ENCODE measurements around the gene EIF2AK3.
"Not testable (repeated sequence)": the region's sequence is repeated elsewhere in the genome, so short reads cannot be mapped to it uniquely, and the experiment has no call there.

The EIF2AK3 gene

DNA sequence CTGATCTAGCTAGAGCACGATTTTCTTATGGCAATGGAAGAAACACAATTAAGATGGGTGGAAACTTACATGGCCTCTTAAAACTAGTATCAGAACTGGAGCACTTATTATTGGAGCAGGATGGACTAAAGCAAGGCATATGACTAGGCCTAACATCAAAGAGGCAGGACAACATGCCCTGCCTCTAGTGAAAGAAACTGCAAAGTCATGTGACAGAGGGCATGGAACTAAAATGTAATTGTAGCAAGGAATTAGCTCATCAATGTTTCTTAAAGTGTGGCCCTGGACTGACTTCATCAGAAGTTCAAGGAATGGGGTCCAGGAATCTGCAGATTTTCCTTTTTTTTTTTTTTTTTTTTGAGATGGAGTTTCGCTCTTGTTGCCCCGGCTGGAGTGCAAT, 5.3 kb upstream of the EIF2AK3 start:
- DNase-seq = no peak

DNA sequence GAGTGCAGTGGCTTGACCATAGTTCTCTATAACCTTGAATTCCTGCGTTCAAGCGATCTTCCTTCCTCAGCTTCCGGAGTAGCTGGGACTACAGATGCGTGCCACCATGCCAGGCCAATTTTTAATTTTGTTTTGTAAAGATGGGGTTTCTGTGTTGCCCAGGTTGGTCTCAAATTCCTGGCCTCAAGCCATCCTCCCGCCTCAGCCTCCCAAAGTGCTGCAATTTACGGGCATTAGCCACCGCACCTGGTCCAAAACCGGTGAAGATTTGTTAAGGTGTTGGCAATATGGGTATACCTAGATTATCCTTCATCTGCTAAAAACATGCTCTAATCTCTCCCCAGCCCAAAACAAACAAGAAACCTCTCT, 1.3 kb upstream of the EIF2AK3 start:
- no peak for DNase-seq

DNA sequence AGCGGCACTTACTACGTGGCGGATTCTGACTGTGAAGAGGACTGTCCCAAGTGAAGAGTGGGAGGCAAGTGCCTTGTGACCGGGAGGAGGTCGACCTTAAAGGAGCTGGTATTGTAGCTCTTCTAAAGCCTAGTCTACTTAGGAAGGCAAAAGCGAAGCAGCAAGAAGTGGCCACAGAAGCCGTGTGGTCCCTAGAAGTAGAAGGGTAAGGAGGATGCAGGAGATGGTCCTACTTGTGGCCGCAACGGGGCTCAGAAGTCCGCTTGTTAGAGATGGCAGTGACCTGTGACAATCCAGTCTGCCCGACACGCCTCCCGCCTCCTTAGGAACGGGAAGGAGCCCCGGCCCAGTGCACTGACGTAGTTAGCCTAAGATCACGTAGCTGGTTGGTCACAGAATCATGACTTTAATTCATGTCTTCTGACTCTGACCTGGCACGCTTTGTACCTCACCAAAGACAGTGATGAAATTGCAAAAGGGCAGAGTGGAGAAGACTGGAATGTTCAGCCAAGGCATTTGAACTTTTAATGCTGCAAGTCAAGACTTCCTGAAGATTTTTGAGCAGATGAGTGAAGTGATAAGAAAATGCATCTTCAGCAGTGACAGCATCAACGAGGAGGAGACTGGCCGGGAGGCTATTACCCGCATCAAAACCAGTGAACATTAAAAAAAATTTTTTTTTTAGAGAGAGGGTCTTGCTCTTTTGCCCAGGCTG, 749 bp upstream of the EIF2AK3 start:
- DNase-seq = peak; percentile 87

DNA sequence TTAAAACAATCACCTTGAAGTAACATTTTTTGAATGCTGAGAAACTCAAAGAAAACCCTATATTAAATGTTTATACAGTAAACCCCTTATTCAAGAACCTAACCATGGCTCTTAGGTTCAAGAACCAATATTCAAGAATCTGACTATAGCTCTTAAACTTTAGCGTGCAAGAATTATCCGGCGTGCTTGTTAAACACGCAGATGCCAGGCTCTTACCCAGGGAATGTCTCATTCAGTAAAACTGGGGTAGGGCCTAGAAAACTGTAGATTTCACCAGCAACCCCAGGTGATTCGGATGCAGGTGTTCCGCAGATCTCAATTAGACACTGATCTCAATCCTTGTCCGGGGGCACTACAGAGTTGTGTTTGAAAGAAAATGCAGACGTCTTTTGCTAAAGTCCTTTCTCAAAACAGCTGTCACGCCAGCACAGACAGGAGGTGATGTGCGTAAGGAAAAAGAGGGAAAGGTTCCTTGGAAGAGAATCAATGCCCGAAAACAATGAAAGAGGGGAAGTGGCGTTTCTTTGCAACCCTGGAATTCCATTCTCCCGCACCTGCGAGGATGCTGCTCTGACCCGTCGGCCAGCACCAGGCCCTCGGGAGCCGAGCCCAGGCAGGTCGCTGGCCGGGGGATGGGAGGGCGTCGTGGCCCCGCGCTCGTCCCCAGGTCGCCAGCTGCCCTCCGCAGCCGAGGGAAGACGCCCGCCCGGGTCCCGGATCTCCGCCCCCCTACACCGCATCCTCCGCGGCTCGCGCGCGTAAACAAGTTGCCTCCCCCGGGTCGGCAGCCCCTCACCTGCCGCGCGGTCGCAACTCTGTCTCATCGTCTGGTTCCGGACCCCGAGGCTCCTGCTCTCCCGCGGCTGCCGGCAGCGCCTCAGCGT, 851 bp downstream of the EIF2AK3 start:
- DNase-seq = peak; percentile 68

DNA sequence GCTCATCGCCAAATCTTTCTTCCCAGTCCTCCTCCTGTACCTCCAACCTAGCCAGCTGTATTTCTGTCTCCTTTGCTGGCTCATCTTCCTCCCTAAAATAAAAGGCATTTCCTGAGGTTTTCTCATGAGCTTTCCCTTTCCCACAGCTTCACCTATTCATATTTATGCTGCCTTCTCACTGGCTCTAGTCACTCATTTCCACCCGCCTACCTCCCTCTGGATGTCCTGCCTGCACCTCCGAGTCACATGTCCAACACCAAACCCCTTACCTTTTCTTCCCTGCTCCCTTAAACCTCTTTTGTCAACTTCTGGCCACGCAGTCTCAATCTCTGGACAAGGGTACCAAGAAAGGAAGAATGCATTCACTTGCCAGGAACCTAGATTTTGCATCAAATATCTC, 2.8 kb downstream of the EIF2AK3 start:
- DNase-seq = no peak

DNA sequence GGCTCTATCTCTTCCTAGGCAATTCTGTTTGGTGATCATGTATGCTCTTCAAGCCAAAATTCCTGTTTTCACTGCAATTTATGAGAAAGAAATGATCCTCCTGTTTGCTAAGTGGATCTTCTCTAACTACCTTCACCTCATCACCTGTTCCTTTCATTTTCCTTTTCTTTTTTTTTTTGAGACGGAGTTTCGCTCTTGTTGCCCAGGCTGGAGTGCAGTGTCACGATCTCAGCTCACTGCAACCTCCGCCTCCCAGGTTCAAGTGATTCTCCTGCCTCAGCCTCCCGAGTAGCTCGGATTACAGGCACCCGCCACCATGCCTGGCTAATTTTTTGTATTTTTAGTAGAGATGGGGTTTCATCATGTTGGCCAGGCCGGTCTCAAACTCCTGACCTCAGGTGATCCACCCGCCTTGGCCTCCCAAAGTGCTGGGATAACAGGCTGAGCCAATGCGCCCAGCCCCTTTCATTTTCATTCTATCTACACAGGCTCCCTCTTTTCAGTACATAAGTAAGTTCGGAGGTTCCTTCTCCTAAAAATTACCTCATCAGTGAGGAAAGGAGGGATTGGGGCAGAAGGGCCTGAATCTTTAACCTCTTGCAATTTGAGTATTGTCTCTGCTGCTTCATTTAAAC, 3.3 kb downstream of the EIF2AK3 start:
- DNase-seq = not testable (repeated sequence)

DNA sequence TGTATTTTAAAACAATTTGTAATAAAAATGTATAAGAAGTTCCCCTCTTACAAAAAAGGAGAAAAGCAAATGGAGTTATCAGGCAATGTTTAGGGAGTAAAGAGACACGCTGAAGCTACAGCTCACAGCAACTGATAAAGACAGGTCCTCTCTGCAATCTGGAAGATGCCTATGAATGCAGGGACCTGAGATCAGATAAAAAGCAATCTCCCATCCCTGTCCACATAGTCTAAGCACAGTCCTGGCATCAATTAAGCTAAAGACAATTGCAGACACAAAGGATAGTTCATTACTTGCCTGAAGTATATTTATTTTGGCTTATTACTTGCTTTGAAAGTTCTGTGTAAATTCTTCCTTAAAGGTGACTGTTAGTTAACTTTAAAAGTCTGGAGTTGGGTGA, 5.0 kb downstream of the EIF2AK3 start:
- no peak for DNase-seq

DNA sequence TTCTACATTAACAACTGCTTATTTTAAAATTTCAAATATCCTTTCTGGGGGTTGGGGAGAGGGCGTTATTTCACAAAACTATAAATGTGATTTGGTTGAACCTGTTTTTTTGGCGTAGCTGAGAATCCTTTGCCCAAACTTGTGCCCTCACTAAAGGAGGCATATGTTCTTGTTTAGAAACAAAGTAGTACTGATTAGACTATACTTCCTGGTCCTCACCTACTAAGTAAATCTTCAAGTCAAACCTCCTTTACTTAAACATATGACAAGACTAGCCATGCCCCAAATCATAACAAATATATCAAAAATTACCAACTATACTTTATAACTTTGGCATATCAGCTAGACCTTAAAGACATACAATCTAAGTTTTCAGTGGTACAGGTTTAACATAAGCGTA, 5.8 kb downstream of the EIF2AK3 start:
- no peak for DNase-seq

DNA sequence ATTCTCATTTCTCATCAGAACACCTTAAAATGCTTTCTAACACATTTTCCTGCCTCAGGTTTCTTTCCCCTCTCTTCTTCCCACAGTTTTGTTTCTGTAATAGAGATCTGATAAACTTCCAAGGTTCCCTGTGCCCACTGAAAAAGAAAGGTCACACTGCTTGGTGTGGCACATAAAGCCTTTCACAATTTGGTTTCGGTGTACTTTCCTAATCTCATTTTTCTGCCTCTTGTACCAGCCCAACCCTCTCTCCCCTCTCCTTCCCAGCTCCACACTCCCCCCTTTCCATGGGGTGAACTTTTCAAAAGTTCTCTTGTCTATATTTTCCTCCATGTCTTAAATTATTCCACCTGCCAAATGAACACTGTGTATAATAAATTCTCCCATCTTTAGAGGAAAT, 7.2 kb downstream of the EIF2AK3 start:
- DNase-seq = no peak

DNA sequence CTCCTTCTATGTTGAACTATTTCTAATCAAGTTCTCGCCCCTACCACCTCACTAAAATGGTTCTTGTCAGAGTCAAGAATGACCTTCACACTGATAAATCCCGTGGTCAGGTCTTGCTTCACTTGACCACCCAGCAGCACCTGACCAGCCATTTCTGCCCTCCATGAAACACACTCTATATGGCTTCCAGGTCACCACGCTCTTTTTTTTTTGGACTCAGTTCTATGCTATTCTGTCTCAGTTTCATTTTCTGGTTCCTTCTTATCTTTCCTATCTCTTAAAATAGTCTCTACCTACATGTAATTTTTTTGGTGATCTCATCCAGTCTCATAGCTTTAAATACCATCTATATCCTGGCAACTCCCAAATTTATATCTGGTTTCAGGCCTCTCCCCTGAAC, 11.4 kb downstream of the EIF2AK3 start:
- DNase-seq = no peak

DNA sequence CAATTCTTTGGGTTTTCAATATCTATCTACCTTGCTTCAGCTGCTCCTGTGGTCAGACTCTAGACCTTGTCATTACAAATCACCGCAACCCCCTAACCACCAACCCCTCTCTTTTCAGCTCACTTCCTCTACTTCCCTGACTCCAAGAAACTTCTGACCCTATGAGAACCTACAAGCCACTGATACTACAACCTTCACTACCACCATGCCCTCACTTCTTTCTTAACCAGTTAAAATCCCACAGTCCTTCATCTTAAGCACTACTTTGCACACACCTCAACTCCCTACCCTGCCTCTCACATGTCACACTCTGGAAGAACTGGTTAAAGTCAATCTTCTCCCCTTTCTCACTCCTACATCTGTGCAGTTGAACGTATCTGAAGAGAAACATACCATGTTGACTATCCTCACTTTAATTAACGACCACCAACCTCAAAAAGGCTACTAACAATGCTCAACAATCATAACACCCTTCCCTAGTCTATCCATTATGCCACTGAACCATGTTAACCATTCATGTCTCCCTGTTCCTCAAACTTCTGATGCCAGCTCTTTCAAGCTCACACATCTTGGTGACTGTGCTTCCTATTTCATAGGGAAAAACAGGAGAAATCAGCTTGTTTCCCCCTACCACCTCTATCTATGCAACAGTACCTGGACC, 12.6 kb downstream of the EIF2AK3 start:
- DNase-seq = no peak

DNA sequence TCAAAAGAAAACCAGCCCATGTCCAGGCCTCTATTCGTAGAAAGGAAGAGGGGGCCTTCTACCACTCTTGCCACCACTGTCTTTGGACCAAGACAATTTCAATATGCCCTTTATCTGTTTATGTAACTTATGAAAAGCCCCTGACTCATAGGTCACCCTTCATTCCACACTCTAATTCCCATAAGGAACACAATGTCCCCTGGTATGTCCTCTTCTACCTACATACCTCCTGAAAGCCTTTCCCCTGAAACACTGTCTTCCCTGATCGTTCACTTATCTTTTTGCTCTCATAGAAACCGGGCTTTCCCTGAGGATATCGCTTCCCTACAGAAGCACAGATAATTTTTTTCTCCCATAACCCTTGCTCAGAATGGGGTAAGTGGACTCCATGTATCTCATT, 13.3 kb downstream of the EIF2AK3 start:
- no peak for DNase-seq

DNA sequence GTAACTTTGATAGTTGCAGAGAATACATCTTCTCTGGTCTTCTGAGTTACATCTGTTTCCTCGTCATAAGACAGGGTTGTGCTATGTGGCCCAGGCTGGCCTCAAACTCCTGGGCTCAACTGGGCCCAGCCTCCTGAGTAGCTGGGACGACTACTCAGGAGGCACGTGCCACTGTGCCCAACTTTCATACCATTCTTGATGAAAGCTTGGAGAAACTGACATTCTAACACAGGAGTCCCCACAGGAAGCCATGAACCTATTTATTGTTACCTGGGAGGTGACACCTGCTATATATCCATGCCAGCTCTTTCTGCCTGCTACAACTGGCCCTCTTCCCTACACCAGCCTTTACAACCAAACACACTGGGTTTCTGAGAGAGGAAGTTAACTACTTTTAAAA, 19.1 kb downstream of the EIF2AK3 start:
- DNase-seq = no peak

DNA sequence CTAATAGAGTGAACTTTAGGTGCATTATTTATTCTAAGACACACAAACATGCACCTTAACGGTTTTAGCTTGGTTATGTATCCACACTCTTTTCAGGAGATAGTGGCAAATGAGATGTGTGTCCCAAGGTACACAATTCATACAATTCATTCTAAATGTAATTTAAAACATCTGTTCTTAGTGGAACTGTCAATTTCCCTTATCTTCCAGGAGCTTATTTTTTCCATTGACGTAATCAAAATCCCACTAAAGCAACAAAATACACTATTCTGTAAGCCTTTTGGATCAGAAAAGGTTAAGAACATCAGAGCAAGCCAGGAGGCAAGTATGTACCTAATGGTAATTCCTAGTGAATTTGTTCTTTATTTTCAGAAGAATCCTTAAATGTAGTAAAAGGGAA, 19.8 kb downstream of the EIF2AK3 start:
- DNase-seq = no peak

DNA sequence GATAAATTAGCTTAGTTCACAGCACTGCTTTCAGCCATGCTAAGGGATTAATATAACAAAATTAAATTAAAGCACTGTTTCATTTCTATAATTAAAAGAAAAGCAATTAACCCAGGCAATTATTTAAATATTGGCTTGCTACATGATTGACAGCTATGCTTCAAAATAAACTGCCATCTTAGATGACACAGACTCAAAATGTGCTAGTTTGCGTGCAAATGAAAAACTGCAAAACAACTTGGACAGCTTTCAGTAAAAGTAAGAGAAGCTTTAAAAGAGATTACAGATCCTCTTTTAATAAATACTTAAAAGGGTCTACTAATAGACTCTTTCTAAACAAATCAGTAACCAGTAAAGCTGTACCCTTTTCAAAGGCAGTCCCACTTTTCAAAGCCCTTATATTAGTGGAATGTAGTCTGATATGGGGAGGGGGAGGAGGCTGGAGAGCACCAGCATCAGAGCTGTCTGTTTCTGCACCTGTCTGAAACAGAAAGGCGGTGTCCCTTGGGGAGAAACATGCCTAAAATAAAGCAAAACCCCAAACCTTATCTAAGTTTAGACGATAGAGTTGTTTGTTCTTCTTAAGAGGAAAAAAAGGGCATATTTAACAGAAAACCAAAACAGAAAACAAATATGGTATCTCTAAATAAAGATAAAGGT, 20.8 kb downstream of the EIF2AK3 start:
- DNase-seq = no peak

DNA sequence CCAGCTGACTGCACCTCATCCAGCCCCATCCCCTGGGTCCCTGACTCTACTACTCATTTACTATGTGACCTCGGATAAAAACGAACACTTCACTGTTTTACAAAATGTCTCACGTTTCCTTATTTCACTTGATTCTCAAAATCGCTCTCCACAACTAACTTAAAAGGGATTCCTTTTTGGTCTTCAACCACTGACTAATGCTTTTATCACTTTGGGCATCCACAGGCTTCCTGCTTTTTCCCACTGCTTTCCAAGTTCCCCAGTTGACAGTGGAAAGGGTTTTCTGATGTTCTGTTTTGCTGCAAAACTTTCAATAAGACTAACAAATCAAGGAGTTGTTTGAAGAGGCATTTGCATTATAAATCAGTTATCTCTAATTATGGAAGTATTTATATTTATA, 24.1 kb downstream of the EIF2AK3 start:
- no peak for DNase-seq

DNA sequence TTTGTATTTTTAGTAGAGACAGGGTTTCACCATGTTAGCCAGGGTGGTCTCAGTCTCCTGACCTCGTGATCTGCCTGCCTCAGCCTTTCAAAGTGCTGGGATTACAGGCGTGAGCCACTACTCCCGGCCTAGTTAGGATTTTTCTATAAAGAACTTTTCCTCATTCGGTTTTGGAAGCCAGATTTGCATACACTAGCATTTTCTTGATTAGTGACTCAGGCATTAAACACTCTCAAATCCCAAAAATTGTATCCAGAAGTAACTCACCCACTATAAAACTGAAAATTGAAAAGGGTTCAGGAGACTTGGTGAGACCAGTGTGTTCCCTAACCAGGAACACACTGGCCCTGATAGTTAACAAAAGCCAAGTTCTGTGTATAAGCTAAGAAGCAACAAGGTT, 25.2 kb downstream of the EIF2AK3 start:
- no peak for DNase-seq

DNA sequence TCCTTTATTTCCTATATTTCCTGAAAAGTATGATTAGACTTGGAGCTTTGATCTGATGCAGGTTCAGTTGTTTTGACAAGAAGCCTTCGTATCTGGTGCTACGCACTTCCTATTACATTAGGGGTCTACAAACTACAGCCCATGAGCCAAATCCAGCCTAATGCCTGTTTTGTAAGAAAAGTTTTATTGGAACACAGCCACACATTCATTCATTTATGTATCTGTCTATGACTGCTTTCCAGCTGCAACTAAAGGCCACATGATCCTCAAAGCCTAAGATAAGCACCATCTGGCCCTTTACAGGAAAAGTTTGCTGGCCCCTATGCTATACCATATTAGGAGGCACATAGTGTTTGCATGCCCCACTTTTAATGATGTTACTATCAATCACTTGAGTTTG, 26.0 kb downstream of the EIF2AK3 start:
- no peak for DNase-seq

DNA sequence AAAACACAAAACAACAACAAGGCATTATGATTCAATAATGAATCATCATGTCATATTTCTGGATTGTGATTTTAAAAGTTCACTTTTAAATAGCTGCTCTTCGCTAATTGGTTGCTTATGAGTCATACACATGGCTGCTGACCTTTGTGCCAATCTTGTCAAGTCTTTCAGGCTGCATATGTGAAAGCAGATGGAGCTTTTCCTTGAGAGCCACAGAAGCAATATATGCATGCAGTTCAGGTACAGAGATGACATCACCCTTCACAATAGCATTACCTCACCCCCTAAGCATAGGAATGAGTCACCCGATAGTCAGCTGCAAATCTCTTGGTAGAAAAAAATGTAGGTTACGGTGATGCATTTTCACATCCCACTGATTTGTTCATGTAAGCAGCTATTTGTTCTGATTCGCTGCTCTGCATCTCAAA, 27.2 kb downstream of the EIF2AK3 start:
- DNase-seq = peak; percentile 37

DNA sequence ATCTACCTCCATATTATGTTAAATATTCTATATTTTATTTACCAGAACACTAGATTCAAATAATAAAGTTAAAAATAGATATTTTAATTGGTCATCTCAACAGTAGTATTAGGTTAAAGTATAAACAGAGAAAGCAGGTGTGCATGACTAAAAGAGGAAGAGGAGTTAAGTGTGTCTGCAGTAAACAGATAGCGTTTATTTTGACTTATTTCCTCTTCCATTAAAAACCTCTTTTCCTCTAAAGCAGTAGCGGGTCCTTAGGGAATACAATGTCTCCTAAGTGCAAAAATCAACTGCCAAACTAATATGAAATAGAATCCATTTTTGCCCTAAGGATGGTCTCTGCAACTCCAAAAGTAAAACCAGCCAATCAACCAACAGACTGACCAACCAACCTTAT, 27.7 kb downstream of the EIF2AK3 start:
- DNase-seq = no peak

DNA sequence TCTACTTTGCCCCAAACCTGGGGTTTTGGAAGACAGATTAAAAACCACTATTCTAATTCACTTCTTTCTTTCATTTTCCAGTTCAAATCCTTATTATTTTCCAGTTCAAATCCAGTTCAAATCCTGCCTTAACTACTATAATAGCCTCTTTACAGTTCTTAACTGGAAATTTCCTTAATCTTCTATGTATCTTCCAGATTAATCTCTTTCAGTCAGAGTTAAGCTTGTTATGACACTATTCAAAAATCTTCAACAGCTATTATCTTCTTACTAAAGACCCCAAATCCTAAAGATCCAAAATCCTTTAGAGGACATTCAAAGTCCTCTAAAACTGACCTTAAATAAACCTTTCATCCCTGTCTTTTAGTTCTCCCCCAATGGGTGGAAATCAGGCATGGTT, 30.1 kb downstream of the EIF2AK3 start:
- no peak for DNase-seq

DNA sequence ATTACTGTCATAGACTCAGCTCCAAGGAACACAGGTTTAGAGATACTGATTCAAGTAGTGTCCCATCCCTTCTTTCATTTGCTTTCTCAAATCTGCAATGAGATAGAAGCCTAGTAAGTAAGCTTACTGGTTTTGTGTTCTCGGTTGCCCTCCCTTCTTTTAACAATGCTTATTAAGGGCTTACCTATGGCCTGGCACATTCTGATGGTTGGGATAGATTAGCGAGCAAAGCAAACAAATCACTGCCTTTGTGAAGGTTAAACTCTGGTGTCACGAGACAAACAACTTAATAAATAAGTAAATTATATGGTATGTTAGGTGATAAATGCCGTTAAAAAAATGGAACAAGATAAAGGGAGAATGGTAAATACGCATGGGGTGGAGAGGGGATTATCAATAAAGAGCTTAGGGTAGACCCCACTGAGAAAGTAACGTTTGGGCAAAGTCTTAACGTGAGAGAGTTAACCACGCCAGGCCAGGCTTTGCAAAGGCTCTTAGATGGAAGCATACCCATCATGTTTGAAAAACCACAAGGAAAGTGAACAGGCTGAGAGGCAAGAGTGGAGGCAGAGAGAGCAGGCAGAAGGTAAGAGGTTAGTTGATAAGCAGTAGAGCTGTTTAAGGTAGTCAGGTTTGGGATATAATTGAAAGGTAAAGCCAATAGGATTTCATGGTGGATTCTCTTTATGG, 31.0 kb downstream of the EIF2AK3 start:
- DNase-seq = no peak

All from stimulated activated CD8-positive, alpha-beta memory T cell treated with anti-CD3 and anti-CD28 coated beads, Interleukin-4, amount 100 ng/mL, for 48 hours (primary cell).